Activated CD8-positive, alpha-beta T cell treated with anti-CD3 and anti-CD28 coated beads for 36 hours (primary cell): ENCODE measurements around the gene MYLK. TPM values are rescaled to one million over a fixed set of nuclear protein-coding genes. Genes with fewer than 3 reads are reported as not detected.
"Not testable (repeated sequence)": the region's sequence is repeated elsewhere in the genome, so short reads cannot be mapped to it uniquely, and the experiment has no call there.

Experiments
- ATAC-seq: fragments of 200-7000 bp; cut with Tn5 transposase; one replicate; pipeline ENCODE4 v1.10.0; 2021; ENCODE audit warnings: mild to moderate bottlenecking, moderate library complexity
- CTCF ChIA-PET: fragments of 350-600 bp; sonication (Branson Sonifier 250); formaldehyde crosslinking; loops from one replicate; lab custom pipeline; 2021; ENCODE audit warnings: antibody characterized with exemption; lab: Charles Lee
- POLR2A ChIA-PET: fragments of 350-600 bp; sonication (Branson Sonifier 250); formaldehyde crosslinking; loops from one replicate; lab custom pipeline; 2021; ENCODE audit warnings: antibody characterized with exemption; lab: Charles Lee
- DNase-seq: peaks from one replicate; pipeline ENCODE4 v3.0.0-alpha.2; 2020
- H3K27ac Mint-ChIP-seq: one replicate; pipeline ENCODE4 v1.8.0; 2021; ENCODE audit warnings: mild to moderate bottlenecking, mixed read lengths
- H3K27me3 Mint-ChIP-seq: one replicate; pipeline ENCODE4 v1.8.0; 2021; ENCODE audit warnings: mixed read lengths
- H3K36me3 Mint-ChIP-seq: one replicate; pipeline ENCODE4 v1.8.0; 2021; ENCODE audit warnings: low read depth, mixed read lengths
- H3K4me1 Mint-ChIP-seq: one replicate; pipeline ENCODE4 v1.8.0; 2021; ENCODE audit warnings: low read depth, mixed read lengths
- H3K4me3 Mint-ChIP-seq: one replicate; pipeline ENCODE4 v1.8.0; 2021; ENCODE audit warnings: mild to moderate bottlenecking, moderate library complexity, mixed read lengths
- H3K9me3 Mint-ChIP-seq: one replicate; pipeline ENCODE4 v1.8.0; 2021; ENCODE audit warnings: mixed read lengths
- intact Hi-C: fragments of 100-400 bp; cut with micrococcal nuclease; formaldehyde crosslinking; loops from one replicate; pipeline ENCODE4 v1.10.0; 2022
- total RNA-seq, 2 experiments: library from RNA; stranded (reverse); gene quantifications; one replicate each; pipeline ENCODE4 v1.2.3, GENCODE V29; 2021
- TF ChIP-seq, protein P1 (sequence below): fragments of 200-600 bp; IDR thresholded peaks from one replicate; pipeline ENCODE4 v1.8.0; 2022; ENCODE audit warnings: antibody characterized with exemption, mild to moderate bottlenecking

MYLK gene
- total RNA-seq, 2 experiments from 2014 or later: 0.34 TPM; not detected in 1

DNA sequence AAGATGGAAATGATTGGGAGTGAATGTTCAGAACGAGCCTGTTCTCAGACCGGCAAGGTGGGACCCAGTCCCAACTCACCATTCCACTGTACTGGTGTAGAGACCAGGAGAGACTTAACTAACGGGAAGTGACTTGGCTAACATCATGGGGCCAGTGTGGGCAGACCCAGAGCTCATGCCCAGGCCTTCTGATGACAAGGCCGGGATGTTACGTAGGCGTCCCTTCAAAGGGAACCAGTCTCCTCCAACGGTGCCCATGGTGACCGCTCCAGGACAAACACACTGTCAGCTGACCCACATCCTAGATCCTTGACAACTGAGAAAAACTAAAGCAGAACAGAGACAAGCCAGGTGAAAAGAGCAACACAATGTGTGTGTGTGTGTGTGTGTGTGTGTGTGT, 170.9 kb downstream of the MYLK start:
- Mint-ChIP-seq H3K27me3 (no peaks in the 10 kb centered on the region), H3K36me3 (no peaks in the 10 kb centered on the region), H3K4me3 (no peak overlapping the region), H3K9me3 (no peaks in the 10 kb centered on the region), H3K27ac (no peak overlapping the region), H3K4me1 (no peaks in the 10 kb centered on the region)
- intact Hi-C loops: no loop called here
- DNase-seq (no peak), ATAC-seq (no peak)
- CTCF ChIA-PET: interaction anchor here (1.2 to 2.2 kb wide), 2 partner anchors 10 to 61 kb away, joined by 4 to 11 read pairs; no protein-coding TSS in a partner anchor
- POLR2A ChIA-PET: no interaction called here
- TF ChIP-seq, protein P1, sequence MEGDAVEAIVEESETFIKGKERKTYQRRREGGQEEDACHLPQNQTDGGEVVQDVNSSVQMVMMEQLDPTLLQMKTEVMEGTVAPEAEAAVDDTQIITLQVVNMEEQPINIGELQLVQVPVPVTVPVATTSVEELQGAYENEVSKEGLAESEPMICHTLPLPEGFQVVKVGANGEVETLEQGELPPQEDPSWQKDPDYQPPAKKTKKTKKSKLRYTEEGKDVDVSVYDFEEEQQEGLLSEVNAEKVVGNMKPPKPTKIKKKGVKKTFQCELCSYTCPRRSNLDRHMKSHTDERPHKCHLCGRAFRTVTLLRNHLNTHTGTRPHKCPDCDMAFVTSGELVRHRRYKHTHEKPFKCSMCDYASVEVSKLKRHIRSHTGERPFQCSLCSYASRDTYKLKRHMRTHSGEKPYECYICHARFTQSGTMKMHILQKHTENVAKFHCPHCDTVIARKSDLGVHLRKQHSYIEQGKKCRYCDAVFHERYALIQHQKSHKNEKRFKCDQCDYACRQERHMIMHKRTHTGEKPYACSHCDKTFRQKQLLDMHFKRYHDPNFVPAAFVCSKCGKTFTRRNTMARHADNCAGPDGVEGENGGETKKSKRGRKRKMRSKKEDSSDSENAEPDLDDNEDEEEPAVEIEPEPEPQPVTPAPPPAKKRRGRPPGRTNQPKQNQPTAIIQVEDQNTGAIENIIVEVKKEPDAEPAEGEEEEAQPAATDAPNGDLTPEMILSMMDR: no peak

DNA sequence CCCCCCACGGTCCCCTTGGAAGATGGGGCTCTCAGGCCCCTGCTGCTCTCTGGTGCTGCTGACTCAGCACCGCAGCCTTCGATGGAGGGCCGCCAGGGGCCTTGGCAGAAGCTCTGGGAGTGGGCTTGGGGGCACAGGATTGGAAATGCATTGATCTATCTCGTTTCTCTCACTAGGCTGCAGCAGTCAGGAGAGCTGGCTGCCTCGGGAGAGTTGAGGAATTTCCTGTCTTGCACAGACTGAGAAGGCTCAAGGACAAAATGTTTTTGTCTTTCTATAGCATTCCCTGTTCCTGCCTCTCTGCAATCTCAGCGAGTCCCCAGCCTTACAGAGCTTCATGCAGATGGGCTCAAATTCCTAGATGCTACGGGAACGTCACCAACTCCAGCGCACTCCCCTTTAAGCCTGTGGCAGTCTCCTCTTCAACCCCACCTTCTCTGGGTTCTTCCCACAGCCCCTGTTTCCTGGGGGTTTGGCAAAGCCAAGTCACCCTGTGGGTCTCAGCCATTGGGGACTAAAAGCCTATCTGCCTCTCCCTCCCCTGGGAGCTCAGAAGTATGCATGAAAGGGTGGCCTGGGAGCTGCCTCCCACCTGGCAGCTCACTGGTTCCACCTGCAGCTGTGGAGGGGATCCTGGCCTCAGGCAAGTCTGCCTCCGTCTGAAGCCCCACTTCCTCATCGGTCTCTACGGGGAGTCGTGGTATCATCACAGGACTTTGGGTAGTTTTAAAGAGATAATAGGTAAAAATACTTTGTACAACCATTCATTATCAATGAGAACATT, 171.9 kb downstream of the MYLK start:
- Mint-ChIP-seq H3K9me3 (no peaks in the 10 kb centered on the region), H3K4me1 (no peaks in the 10 kb centered on the region), H3K4me3 (no peak overlapping the region), H3K36me3 (no peaks in the 10 kb centered on the region), H3K27ac (no peak overlapping the region), H3K27me3 (no peaks in the 10 kb centered on the region)
- TF ChIP-seq, protein P1: no peak
- ChIA-PET POLR2A (no interaction called here), CTCF (interaction anchor here (0.9 to 1.0 kb wide), 2 partner anchors 12 to 70 kb away, joined by 3 read pairs; no protein-coding TSS in a partner anchor)
- intact Hi-C loops: no loop called here
- no peak for ATAC-seq
- no peak for DNase-seq

DNA sequence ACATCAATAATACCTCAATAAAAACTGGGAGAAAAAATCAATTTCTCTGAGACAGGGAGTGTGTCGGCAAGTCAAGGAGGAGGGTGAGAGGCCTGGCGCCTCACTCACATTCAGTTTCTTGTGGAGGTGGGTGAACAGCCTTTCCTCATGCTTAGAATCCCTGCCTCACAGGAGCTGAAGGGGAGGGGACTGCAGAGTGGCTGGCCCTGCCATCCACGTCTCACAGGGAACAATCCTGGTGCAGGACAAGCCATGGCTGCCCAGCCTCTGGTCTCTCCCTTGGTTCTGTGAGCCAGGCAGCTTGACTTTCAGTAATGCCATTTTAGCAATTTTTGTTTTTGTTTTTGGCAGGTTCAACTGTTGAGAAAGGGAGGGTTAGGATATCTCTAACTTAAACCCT, 172.8 kb downstream of the MYLK start:
- Mint-ChIP-seq H3K4me1 (no peaks in the 10 kb centered on the region), H3K27ac (no peak overlapping the region), H3K9me3 (no peaks in the 10 kb centered on the region), H3K4me3 (no peak overlapping the region), H3K36me3 (no peaks in the 10 kb centered on the region), H3K27me3 (no peaks in the 10 kb centered on the region)
- intact Hi-C loops: no loop called here
- ChIA-PET POLR2A (no interaction called here), CTCF (interaction anchor here (1.0 kb wide), 1 partner anchor 12 kb away, joined by 3 read pairs; no protein-coding TSS in a partner anchor)
- DNase-seq: no peak
- TF ChIP-seq, protein P1: no peak
- no peak for ATAC-seq

DNA sequence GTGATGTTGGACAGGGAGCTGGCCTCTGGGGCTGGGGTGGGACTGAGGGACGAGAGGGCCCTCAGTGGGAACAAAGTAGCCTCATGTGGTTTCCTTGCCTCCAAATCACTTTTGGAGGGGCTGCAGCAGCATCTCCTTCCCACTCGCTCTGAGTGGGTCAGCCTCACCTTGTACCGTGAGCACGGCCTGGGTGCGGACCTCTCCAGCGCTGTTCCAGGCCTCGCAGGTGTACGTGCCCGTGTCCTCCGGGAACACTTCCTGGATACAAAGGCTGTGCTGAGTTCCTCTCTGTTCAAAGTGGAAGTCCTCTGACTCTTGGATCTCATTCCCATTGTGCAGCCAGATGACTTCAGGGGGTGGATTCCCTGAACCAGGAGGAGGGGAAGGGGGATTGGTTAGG, 175.6 kb downstream of the MYLK start:
- ChIA-PET CTCF (no interaction called here), POLR2A (no interaction called here)
- TF ChIP-seq, protein P1: no peak
- no peaks in the 10 kb centered on the region for H3K36me3 Mint-ChIP-seq
- H3K9me3 Mint-ChIP-seq: no peaks in the 10 kb centered on the region
- intact Hi-C loops: no loop called here
- no peak overlapping the region for H3K4me3 Mint-ChIP-seq
- DNase-seq (no peak), ATAC-seq (no peak)
- H3K27me3 Mint-ChIP-seq: no peaks in the 10 kb centered on the region
- no peak overlapping the region for H3K27ac Mint-ChIP-seq
- no peaks in the 10 kb centered on the region for H3K4me1 Mint-ChIP-seq

DNA sequence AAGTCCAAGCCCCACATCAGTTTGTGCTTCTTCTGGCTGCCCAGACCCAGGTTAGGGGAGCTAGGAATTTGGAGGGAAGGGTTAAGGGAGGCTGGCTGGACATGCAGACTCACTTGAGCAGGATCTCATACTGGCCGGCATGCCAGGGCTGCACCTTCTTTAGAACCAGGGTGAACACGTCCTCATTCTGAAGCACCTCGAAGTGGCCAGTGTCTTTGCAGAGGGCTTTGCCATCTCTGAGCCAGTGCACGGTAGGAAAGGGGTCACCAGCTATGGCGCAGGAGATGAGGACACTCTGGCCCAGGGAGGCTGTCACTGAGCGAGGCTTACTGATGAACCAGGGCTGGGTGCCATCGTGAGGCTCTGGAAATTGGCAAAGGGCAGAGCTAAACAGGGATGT, 176.5 kb downstream of the MYLK start:
- DNase-seq, H3K27ac Mint-ChIP-seq, POLR2A ChIA-PET, H3K36me3 Mint-ChIP-seq, H3K27me3 Mint-ChIP-seq, H3K4me1 Mint-ChIP-seq, H3K4me3 Mint-ChIP-seq, intact Hi-C loops, ATAC-seq, H3K9me3 Mint-ChIP-seq: not testable (repeated sequence)
- CTCF ChIA-PET: interaction anchor here (1.1 to 1.3 kb wide), 2 partner anchors 15 to 54 kb away, joined by 4 to 6 read pairs; no protein-coding TSS in a partner anchor
